SK-N-MC (cell line): ENCODE results near the gene MRPL9.

Experiments
- EZH2 ChIP-seq: fragments of 200-600 bp; sonication (generic); IDR thresholded peaks from one replicate; pipeline ENCODE4 v1.6.1; 2017; ENCODE audit warnings: antibody characterized with exemption
- FOXP2 ChIP-seq: optimal IDR thresholded peaks from 2 replicates; pipeline ENCODE3; 2011; ENCODE audit warnings: mild to moderate bottlenecking, moderate library complexity; ENCODE audit not compliant: insufficient read depth; ENCODE audit errors: extremely low read length, control extremely low read depth
- POLR2AphosphoS5 ChIP-seq: IDR thresholded peaks from 2 replicates; pipeline ENCODE4 v1.6.1; 2012; ENCODE audit warnings: mild to moderate bottlenecking, low read depth, low read length, borderline replicate concordance

- TF ChIP-seq POLR2AphosphoS5 (no peak), EZH2 (no peak), FOXP2 (no peak)
Measured at GRCh38 chr1:151741516-151741915, 21.8 kb downstream of the MRPL9 start.
